ENCODE data around the gene CCDC170. TPM values are rescaled to one million over a fixed set of nuclear protein-coding genes. Genes with fewer than 3 reads are reported as not detected.

Gene CCDC170
- total RNA-seq, 1 experiment from 2014 or later, result not detected

GRCh38 chr6:151585741-151586140 is 91.9 kb downstream of the CCDC170 start:
- TF ChIP-seq CTCF (conservative IDR thresholded peaks at IDR 0.05; ENCODE audit: low read depth, low read length), result no peak
- TF ChIP-seq EZH2 (IDR thresholded peaks at IDR 0.05; ENCODE audit: low read length, unreplicated experiment), result no peak
- TF ChIP-seq EZH2phosphoT487 (IDR thresholded peaks at IDR 0.05; ENCODE audit: borderline replicate concordance, low read length), result no peak
- CTCF ChIA-PET, result no interaction called here

GRCh38 chr6:151589667-151590066 is 95.8 kb downstream of the CCDC170 start:
- Histone ChIP-seq H4K20me1 (ENCODE audit: low read length) (no peaks in the 10 kb centered on the region), H2AFZ (ENCODE audit: low read length) (peak overlapping the region; percentile 30; the same call in 1 of the 2 replicates), H3K27me3 (ENCODE audit: low read length) (peaks cover 20% of the 10 kb centered on the region), H3K9me2 (replicated peaks; ENCODE audit: low read length) (no peaks in the 10 kb centered on the region), H3F3A (ENCODE audit: low read length, unreplicated experiment) (no peaks in the 10 kb centered on the region), H3K27ac (ENCODE audit: low read length) (no peak overlapping the region), H3K9me3 (ENCODE audit: low read length) (no peaks in the 10 kb centered on the region), H3K9ac (ENCODE audit: low read length) (no peak overlapping the region), H3K4me3 (ENCODE audit: low read length) (no peak overlapping the region), H3K4me2 (ENCODE audit: low read length) (no peak overlapping the region), H3K36me3 (ENCODE audit: low read depth, low read length) (no peaks in the 10 kb centered on the region), H3K4me1 (ENCODE audit: insufficient read depth, low read length) (no peaks in the 10 kb centered on the region), H3K79me2 (ENCODE audit: low read length) (no peaks in the 10 kb centered on the region)
- intact Hi-C loops (cut with micrococcal nuclease), result no loop called here
- ChIA-PET CTCF (no interaction called here), POLR2A (ENCODE audit: unreplicated experiment) (no interaction called here)
- TF ChIP-seq EZH2phosphoT487 (IDR thresholded peaks at IDR 0.05; ENCODE audit: borderline replicate concordance, low read length) (no peak), EZH2 (IDR thresholded peaks at IDR 0.05; ENCODE audit: low read length, unreplicated experiment) (no peak), CTCF (conservative IDR thresholded peaks at IDR 0.05; ENCODE audit: low read depth, low read length) (no peak; the same call in 1 of the 2 replicates)
- no TSS peak for BruUV-seq (replicated peaks)
- DNase-seq, result no peak
- ATAC-seq, result no peak

More at GRCh38 chr6:151585741-151586140, 91.9 kb downstream of the CCDC170 start:
- no peaks in the 10 kb centered on the region for H3K9me2 ChIP-seq (replicated peaks; ENCODE audit: low read length)
- no peaks in the 10 kb centered on the region for H3K9me3 ChIP-seq (ENCODE audit: low read length)
- no peak overlapping the region for H3K27ac ChIP-seq (ENCODE audit: low read length)
- no peak overlapping the region for H2AFZ ChIP-seq (ENCODE audit: low read length)
- H3K4me3 ChIP-seq (ENCODE audit: low read length), result no peak overlapping the region
- intact Hi-C loops (cut with micrococcal nuclease), result no loop called here
- no peaks in the 10 kb centered on the region for H3K79me2 ChIP-seq (ENCODE audit: low read length)
- H3K27me3 ChIP-seq (ENCODE audit: low read length), result peaks cover 20% of the 10 kb centered on the region
- no peaks in the 10 kb centered on the region for H4K20me1 ChIP-seq (ENCODE audit: low read length)
- H3K36me3 ChIP-seq (ENCODE audit: low read depth, low read length), result no peaks in the 10 kb centered on the region
- BruUV-seq (replicated peaks), result no TSS peak
- H3K4me2 ChIP-seq (ENCODE audit: low read length), result no peak overlapping the region
- DNase-seq (no peak), ATAC-seq (no peak)
- no peaks in the 10 kb centered on the region for H3F3A ChIP-seq (ENCODE audit: low read length, unreplicated experiment)
- no peaks in the 10 kb centered on the region for H3K4me1 ChIP-seq (ENCODE audit: insufficient read depth, low read length)
- no peak overlapping the region for H3K9ac ChIP-seq (ENCODE audit: low read length)
- POLR2A ChIA-PET (ENCODE audit: unreplicated experiment), result no interaction called here

GRCh38 chr6:151590742-151591141 is 96.9 kb downstream of the CCDC170 start:
- ChIA-PET CTCF (no interaction called here), POLR2A (ENCODE audit: unreplicated experiment) (no interaction called here)
- no peaks in the 10 kb centered on the region for H3F3A ChIP-seq (ENCODE audit: low read length, unreplicated experiment)
- no peak overlapping the region for H3K9ac ChIP-seq (ENCODE audit: low read length)
- H3K27ac ChIP-seq (ENCODE audit: low read length), result no peak overlapping the region
- H3K9me2 ChIP-seq (replicated peaks; ENCODE audit: low read length), result no peaks in the 10 kb centered on the region
- no peaks in the 10 kb centered on the region for H3K4me1 ChIP-seq (ENCODE audit: insufficient read depth, low read length)
- no peak overlapping the region for H3K4me3 ChIP-seq (ENCODE audit: low read length)
- H3K4me2 ChIP-seq (ENCODE audit: low read length), result no peak overlapping the region
- intact Hi-C loops (cut with micrococcal nuclease), result no loop called here
- H3K79me2 ChIP-seq (ENCODE audit: low read length), result no peaks in the 10 kb centered on the region
- no peaks in the 10 kb centered on the region for H3K9me3 ChIP-seq (ENCODE audit: low read length)
- BruUV-seq (replicated peaks), result no TSS peak
- TF ChIP-seq CTCF (conservative IDR thresholded peaks at IDR 0.05; ENCODE audit: low read depth, low read length), result no peak
- TF ChIP-seq EZH2 (IDR thresholded peaks at IDR 0.05; ENCODE audit: low read length, unreplicated experiment), result no peak
- TF ChIP-seq EZH2phosphoT487 (IDR thresholded peaks at IDR 0.05; ENCODE audit: borderline replicate concordance, low read length), result no peak
- no peak for ATAC-seq
- DNase-seq, result no peak
- no peak overlapping the region for H2AFZ ChIP-seq (ENCODE audit: low read length)
- H4K20me1 ChIP-seq (ENCODE audit: low read length), result no peaks in the 10 kb centered on the region
- H3K36me3 ChIP-seq (ENCODE audit: low read depth, low read length), result no peaks in the 10 kb centered on the region
- H3K27me3 ChIP-seq (ENCODE audit: low read length), result peaks cover 19% of the 10 kb centered on the region
